HCT116 (cell line): ENCODE results near the gene PYROXD2. TPM values are rescaled to one million over a fixed set of nuclear protein-coding genes. Genes with fewer than 3 reads are reported as not detected.

Experiments used
- ATAC-seq: fragments of 200-7000 bp; cut with Tn5 transposase; 2 replicates; pipeline ENCODE4 v1.9.1; 2020; ENCODE audit warnings: mild to moderate bottlenecking, moderate library complexity
- BruUV-seq: library from RNA; stranded (reverse); fragments of 400-500 nt; replicated peaks from 2 replicates; lab custom pipeline; 2021; lab: Mats Ljungman, UMichigan
- CTCF ChIA-PET: fragments of 300-600 bp; sonication (Branson Sonifier 250); formaldehyde crosslinking; loops from one replicate; lab custom pipeline; 2021; ENCODE audit warnings: antibody characterized with exemption; lab: Charles Lee
- POLR2A ChIA-PET: fragments of 300-600, 350-600 bp; sonication (Branson Sonifier 250); formaldehyde crosslinking; loops from one replicate; lab custom pipeline; 2021; ENCODE audit warnings: antibody characterized with exemption; lab: Charles Lee
- RAD21 ChIA-PET, 2 experiments: fragments of 300-600 bp; sonication (Branson Sonifier 250); formaldehyde crosslinking; loops; one replicate each; lab custom pipeline; 2023; ENCODE audit warnings: low total read pairs in 2 of 2; ENCODE audit not compliant: uncharacterized antibody in 2 of 2, unreplicated experiment in 2 of 2, low non-redundant PET in 1 of 2; lab: Charles Lee
- DNase-seq: peaks from one replicate; pipeline ENCODE4 v3.0.0-alpha.2; 2010; ENCODE audit warnings: low read depth, low spot score
- H2AFZ ChIP-seq: fragments of 200-600 bp; shearing (Covaris generic), sonication (generic); 2 replicates; pipeline ENCODE4 v1.6.1; 2017; ENCODE audit warnings: low read depth, mixed run types, mixed read lengths, antibody characterized with exemption, low read length; ENCODE audit not compliant: poor library complexity, severe bottlenecking
- H3K27ac ChIP-seq: 2 replicates; pipeline ENCODE4 v1.5.1; 2012; ENCODE audit warnings: low read depth, low read length
- H3K27me3 ChIP-seq: fragments of 200-600 bp; sonication (generic); 2 replicates; pipeline ENCODE4 v1.6.1; 2016; ENCODE audit warnings: mixed run types, low read length, mixed read lengths; ENCODE audit not compliant: insufficient read depth
- H3K36me3 ChIP-seq, 2 experiments: fragments of 200-500 bp in 1 of 2; fragments of 200-600 bp in 1 of 2; sonication (Bioruptor generic) in 1 of 2; sonication (generic) in 1 of 2; 2 replicates each; pipeline versions ENCODE4 v1.5.1 to v1.6.1; 2014 to 2016; ENCODE audit warnings: low read length in 2 of 2, inconsistent platforms in 1 of 2, mixed read lengths in 1 of 2, mixed run types in 1 of 2; ENCODE audit not compliant: insufficient read depth in 2 of 2, control insufficient read depth in 1 of 2
- H3K4me1 ChIP-seq, 2 experiments: fragments of 200-600 bp in 1 of 2; sonication (generic) in 1 of 2; 2 replicates each; pipeline versions ENCODE4 v1.5.1 to v1.6.1; 2012 to 2017; ENCODE audit warnings: low read length in 2 of 2, inconsistent platforms in 1 of 2, mild to moderate bottlenecking in 1 of 2, mixed read lengths in 1 of 2, mixed run types in 1 of 2, moderate library complexity in 1 of 2; ENCODE audit not compliant: insufficient read depth in 2 of 2, control insufficient read depth in 1 of 2
- H3K4me2 ChIP-seq: fragments of 200-600 bp; sonication (generic); 2 replicates; pipeline ENCODE4 v1.6.1; 2017; ENCODE audit warnings: mixed run types, low read length, mixed read lengths
- H3K4me3 ChIP-seq, 2 experiments: fragments of 200-600 bp in 1 of 2; sonication (generic) in 1 of 2; replicated peaks in 1 of 2; 2 replicates each; pipeline ENCODE4 v1.5.1; 2011 to 2016; ENCODE audit warnings: low read length in 2 of 2, control low read depth in 1 of 2, low read depth in 1 of 2, mild to moderate bottlenecking in 1 of 2, mixed read lengths in 1 of 2, mixed run types in 1 of 2
- H3K79me2 ChIP-seq: fragments of 200-600 bp; sonication (generic); 2 replicates; pipeline ENCODE4 v1.6.1; 2017; ENCODE audit warnings: mild to moderate bottlenecking, mixed run types, low read length, moderate library complexity, mixed read lengths; ENCODE audit not compliant: insufficient read depth
- H3K9ac ChIP-seq: fragments of 200-600 bp; sonication (generic); 2 replicates; pipeline ENCODE4 v1.6.1; 2016; ENCODE audit warnings: low read length, mixed read lengths
- H3K9me2 ChIP-seq: fragments of 200-600 bp; sonication (generic), shearing (Covaris generic); 2 replicates; pipeline ENCODE4 v1.6.1; 2017; ENCODE audit warnings: mixed run types, mild to moderate bottlenecking, moderate library complexity; ENCODE audit not compliant: insufficient read depth
- H3K9me3 ChIP-seq, 2 experiments: fragments of 200-500 bp in 1 of 2; fragments of 200-600 bp in 1 of 2; sonication (Bioruptor generic) in 1 of 2; sonication (generic) in 1 of 2; 2 replicates each; pipeline ENCODE4 v1.6.1; 2014 to 2017; ENCODE audit warnings: low read length in 2 of 2, mixed read lengths in 2 of 2, inconsistent platforms in 1 of 2, low read depth in 1 of 2, mild to moderate bottlenecking in 1 of 2, mixed run types in 1 of 2, moderate library complexity in 1 of 2; ENCODE audit not compliant: control insufficient read depth in 1 of 2, insufficient read depth in 1 of 2
- H4K20me1 ChIP-seq: fragments of 200-600 bp; sonication (generic), shearing (Covaris generic); 2 replicates; pipeline ENCODE4 v1.6.1; 2017; ENCODE audit warnings: mixed run types, mild to moderate bottlenecking, moderate library complexity; ENCODE audit not compliant: insufficient read depth
- ATF3 ChIP-seq: IDR thresholded peaks from 2 replicates; pipeline ENCODE4 v1.6.1; 2012
- CBX3 ChIP-seq: IDR thresholded peaks from 2 replicates; pipeline ENCODE4 v1.6.1; 2012; ENCODE audit warnings: low read depth
- CTCF ChIP-seq, 3 experiments: fragments of 200-600 bp in 1 of 3; sonication (generic) in 1 of 3; IDR thresholded peaks in 2 of 3; conservative IDR thresholded peaks in 1 of 3; 2 replicates each; pipeline ENCODE4 v1.5.1; 2012 to 2017; ENCODE audit warnings: low read depth in 2 of 3, low read length in 2 of 3, antibody characterized with exemption in 1 of 3, borderline replicate concordance in 1 of 3, control low read depth in 1 of 3, mild to moderate bottlenecking in 1 of 3, mixed read lengths in 1 of 3, mixed run types in 1 of 3, moderate library complexity in 1 of 3; ENCODE audit not compliant: insufficient read depth in 1 of 3
- EGR1 ChIP-seq: IDR thresholded peaks from 2 replicates; pipeline ENCODE4 v1.6.1; 2012; ENCODE audit warnings: low read depth
- ELF1 ChIP-seq: IDR thresholded peaks from 2 replicates; pipeline ENCODE4 v1.6.1; 2012; ENCODE audit warnings: low read depth, borderline replicate concordance
- EZH2 ChIP-seq: fragments of 200-600 bp; sonication (generic); IDR thresholded peaks from 2 replicates; pipeline ENCODE4 v1.6.1; 2017; ENCODE audit warnings: antibody characterized with exemption, mixed run types
- EZH2phosphoT487 ChIP-seq: fragments of 200-600 bp; IDR thresholded peaks from 2 replicates; pipeline ENCODE4 v1.6.1; 2018; ENCODE audit warnings: antibody characterized with exemption, borderline replicate concordance
- FOSL1 ChIP-seq: IDR thresholded peaks from 2 replicates; pipeline ENCODE4 v1.6.1; 2012; ENCODE audit warnings: low read depth
- JUND ChIP-seq: IDR thresholded peaks from 2 replicates; pipeline ENCODE4 v1.6.1; 2012
- POLR2A ChIP-seq: IDR thresholded peaks from 2 replicates; pipeline ENCODE4 v1.7.0; 2011; ENCODE audit warnings: borderline replicate concordance; ENCODE audit not compliant: insufficient read depth, insufficient read length; ENCODE audit errors: extremely low read depth
- RAD21 ChIP-seq: IDR thresholded peaks from 2 replicates; pipeline ENCODE4 v1.6.1; 2012; ENCODE audit warnings: low read depth, mild to moderate bottlenecking
- SIN3A ChIP-seq: IDR thresholded peaks from 2 replicates; pipeline ENCODE4 v1.6.1; 2012; ENCODE audit warnings: low read depth
- SP1 ChIP-seq: IDR thresholded peaks from 2 replicates; pipeline ENCODE4 v1.6.1; 2012; ENCODE audit warnings: low read depth
- SRF ChIP-seq: IDR thresholded peaks from 2 replicates; pipeline ENCODE4 v1.6.1; 2012; ENCODE audit warnings: low read depth
- ZFX ChIP-seq: fragments of 450-650 bp; IDR thresholded peaks from 2 replicates; pipeline ENCODE4 v1.6.1; 2017
- intact Hi-C: fragments of 100-400 bp; cut with micrococcal nuclease; formaldehyde crosslinking; loops from 2 replicates; pipeline ENCODE4 v1.10.0; 2022
- total RNA-seq: library from RNA; stranded (reverse); gene quantifications from one replicate; pipeline ENCODE4 v1.2.1, GENCODE V29; 2021; ENCODE audit not compliant: unreplicated experiment

PYROXD2 gene
- total RNA-seq, 1 experiment from 2014 or later = 14.2 TPM

- Histone ChIP-seq H3K4me2 (no peak overlapping the region), H3K9me2 (no peaks in the 10 kb centered on the region), H3K4me1 (no peaks in the 10 kb centered on the region), H3K4me3 (no peak overlapping the region), H3K79me2 (no peaks in the 10 kb centered on the region), H4K20me1 (no peaks in the 10 kb centered on the region), H2AFZ (no peak overlapping the region), H3K27me3 (no peaks in the 10 kb centered on the region), H3K27ac (no peak overlapping the region), H3K36me3 (no peaks in the 10 kb centered on the region), H3K9ac (no peak overlapping the region), H3K9me3 (no peaks in the 10 kb centered on the region)
- BruUV-seq = no TSS peak
- DNase-seq (no peak), ATAC-seq (no peak)
- POLR2A ChIA-PET = interaction anchor here (1.5 kb wide), 1 partner anchor 20 kb away, joined by 3 read pairs; the partner anchor contains the start of gene PYROXD2
- RAD21 ChIA-PET = no interaction called here
- intact Hi-C loops = no loop called here
- TF ChIP-seq ELF1 (no peak), ATF3 (no peak), JUND (no peak), RAD21 (no peak), FOSL1 (no peak), SIN3A (no peak), SRF (no peak)
- CTCF ChIA-PET = no interaction called here
Measured at GRCh38 chr10:98394851-98395440, 20.0 kb downstream of the PYROXD2 start.

GRCh38 chr10:98391578-98391991, 23.4 kb downstream of the PYROXD2 start:
- no peaks in the 10 kb centered on the region for H3K27me3 ChIP-seq
- no peaks in the 10 kb centered on the region for H4K20me1 ChIP-seq
- CTCF ChIA-PET = no interaction called here
- RAD21 ChIA-PET = no interaction called here
- no peak overlapping the region for H3K4me3 ChIP-seq
- DNase-seq = no peak
- no peaks in the 10 kb centered on the region for H3K36me3 ChIP-seq
- H3K4me2 ChIP-seq = no peak overlapping the region
- no peak for TF ChIP-seq EZH2
- no peak for TF ChIP-seq POLR2A
- TF ChIP-seq CBX3 = no peak
- TF ChIP-seq EZH2phosphoT487 = no peak
- no peak for TF ChIP-seq ZFX
- TF ChIP-seq EGR1 = no peak
- no peak for TF ChIP-seq SP1
- no peak for TF ChIP-seq ATF3
- TF ChIP-seq CTCF (IDR thresholded peaks at IDR 0.05 in 2 of 3, conservative IDR thresholded peaks at IDR 0.05 in 1 of 3; ENCODE audit: borderline replicate concordance in 1 of 3, insufficient read depth in 1 of 3, low read depth in 2 of 3, low read length in 2 of 3) = no peak
- no peaks in the 10 kb centered on the region for H3K4me1 ChIP-seq
- H2AFZ ChIP-seq = no peak overlapping the region
- no peak overlapping the region for H3K9ac ChIP-seq
- H3K79me2 ChIP-seq = no peaks in the 10 kb centered on the region
- no peaks in the 10 kb centered on the region for H3K9me3 ChIP-seq
- no peaks in the 10 kb centered on the region for H3K9me2 ChIP-seq
- no TSS peak for BruUV-seq
- intact Hi-C loops = no loop called here
- no peak for ATAC-seq
- POLR2A ChIA-PET = interaction anchor here (1.2 kb wide), 1 partner anchor 24 kb away, joined by 3 read pairs; the partner anchor contains the start of gene PYROXD2
- H3K27ac ChIP-seq = no peak overlapping the region
